Loucy (cell line): ENCODE data around the gene PACSIN3.

Experiments used
- EZH2phosphoT487 ChIP-seq: fragments of 200-600 bp; IDR thresholded peaks from 2 replicates; pipeline ENCODE4 v1.6.1; 2018; ENCODE audit warnings: antibody characterized with exemption, mild to moderate bottlenecking, moderate library complexity, borderline replicate concordance
- TF ChIP-seq, protein P1 (sequence below): fragments of 200-600 bp; sonication (generic); conservative IDR thresholded peaks from 2 replicates; pipeline ENCODE4 v1.5.1; 2014; ENCODE audit warnings: mild to moderate bottlenecking, antibody characterized with exemption, low read length

DNA sequence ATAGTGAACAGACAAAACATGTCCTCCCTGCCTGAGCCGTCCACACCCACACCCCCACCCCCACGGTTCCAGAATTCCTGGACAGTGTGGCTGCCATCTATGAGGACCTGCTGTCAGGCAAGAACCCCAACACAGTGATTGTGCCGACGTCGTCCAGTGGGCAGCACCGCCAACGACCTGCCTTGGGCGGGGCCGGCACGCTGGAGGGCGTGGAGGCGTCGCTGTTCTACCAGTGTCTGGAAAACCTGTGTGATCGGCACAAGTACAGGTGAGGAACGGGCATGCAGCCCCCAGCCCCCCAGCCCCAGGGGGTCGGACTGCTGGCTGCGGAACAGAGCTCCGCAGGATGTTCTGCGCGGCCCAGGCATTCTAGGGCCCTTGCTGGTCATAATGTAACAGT, 29.3 kb downstream of the PACSIN3 start:
- TF ChIP-seq, protein P1, sequence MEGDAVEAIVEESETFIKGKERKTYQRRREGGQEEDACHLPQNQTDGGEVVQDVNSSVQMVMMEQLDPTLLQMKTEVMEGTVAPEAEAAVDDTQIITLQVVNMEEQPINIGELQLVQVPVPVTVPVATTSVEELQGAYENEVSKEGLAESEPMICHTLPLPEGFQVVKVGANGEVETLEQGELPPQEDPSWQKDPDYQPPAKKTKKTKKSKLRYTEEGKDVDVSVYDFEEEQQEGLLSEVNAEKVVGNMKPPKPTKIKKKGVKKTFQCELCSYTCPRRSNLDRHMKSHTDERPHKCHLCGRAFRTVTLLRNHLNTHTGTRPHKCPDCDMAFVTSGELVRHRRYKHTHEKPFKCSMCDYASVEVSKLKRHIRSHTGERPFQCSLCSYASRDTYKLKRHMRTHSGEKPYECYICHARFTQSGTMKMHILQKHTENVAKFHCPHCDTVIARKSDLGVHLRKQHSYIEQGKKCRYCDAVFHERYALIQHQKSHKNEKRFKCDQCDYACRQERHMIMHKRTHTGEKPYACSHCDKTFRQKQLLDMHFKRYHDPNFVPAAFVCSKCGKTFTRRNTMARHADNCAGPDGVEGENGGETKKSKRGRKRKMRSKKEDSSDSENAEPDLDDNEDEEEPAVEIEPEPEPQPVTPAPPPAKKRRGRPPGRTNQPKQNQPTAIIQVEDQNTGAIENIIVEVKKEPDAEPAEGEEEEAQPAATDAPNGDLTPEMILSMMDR, result no peak
- TF ChIP-seq EZH2phosphoT487, result no peak
